ENCODE results near the gene ST8SIA6.

The ST8SIA6 gene

GRCh38 chr10:17452060-17452841 lies 2.1 kb downstream of the ST8SIA6 start:
- no peak for DNase-seq (ENCODE audit: low read depth in 1 of 2, low spot score in 1 of 2)
- Histone ChIP-seq H3K27me3 (ENCODE audit: insufficient read depth, poor library complexity, severe bottlenecking) (peaks cover 5% of the 10 kb centered on the region), H3K27ac (replicated peaks) (no peak overlapping the region), H3K4me3 (replicated peaks; ENCODE audit: insufficient read depth, low read length) (no peak overlapping the region)
- TF ChIP-seq GABPA (IDR thresholded peaks at IDR 0.05; ENCODE audit: low read depth) (no peak), POLR2AphosphoS5 (IDR thresholded peaks at IDR 0.05; ENCODE audit: low read depth) (no peak), SPI1 (IDR thresholded peaks at IDR 0.05; ENCODE audit: borderline replicate concordance, low read depth) (no peak)
- TF ChIP-seq, protein P1, sequence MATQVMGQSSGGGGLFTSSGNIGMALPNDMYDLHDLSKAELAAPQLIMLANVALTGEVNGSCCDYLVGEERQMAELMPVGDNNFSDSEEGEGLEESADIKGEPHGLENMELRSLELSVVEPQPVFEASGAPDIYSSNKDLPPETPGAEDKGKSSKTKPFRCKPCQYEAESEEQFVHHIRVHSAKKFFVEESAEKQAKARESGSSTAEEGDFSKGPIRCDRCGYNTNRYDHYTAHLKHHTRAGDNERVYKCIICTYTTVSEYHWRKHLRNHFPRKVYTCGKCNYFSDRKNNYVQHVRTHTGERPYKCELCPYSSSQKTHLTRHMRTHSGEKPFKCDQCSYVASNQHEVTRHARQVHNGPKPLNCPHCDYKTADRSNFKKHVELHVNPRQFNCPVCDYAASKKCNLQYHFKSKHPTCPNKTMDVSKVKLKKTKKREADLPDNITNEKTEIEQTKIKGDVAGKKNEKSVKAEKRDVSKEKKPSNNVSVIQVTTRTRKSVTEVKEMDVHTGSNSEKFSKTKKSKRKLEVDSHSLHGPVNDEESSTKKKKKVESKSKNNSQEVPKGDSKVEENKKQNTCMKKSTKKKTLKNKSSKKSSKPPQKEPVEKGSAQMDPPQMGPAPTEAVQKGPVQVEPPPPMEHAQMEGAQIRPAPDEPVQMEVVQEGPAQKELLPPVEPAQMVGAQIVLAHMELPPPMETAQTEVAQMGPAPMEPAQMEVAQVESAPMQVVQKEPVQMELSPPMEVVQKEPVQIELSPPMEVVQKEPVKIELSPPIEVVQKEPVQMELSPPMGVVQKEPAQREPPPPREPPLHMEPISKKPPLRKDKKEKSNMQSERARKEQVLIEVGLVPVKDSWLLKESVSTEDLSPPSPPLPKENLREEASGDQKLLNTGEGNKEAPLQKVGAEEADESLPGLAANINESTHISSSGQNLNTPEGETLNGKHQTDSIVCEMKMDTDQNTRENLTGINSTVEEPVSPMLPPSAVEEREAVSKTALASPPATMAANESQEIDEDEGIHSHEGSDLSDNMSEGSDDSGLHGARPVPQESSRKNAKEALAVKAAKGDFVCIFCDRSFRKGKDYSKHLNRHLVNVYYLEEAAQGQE (IDR thresholded peaks at IDR 0.05; ENCODE audit: insufficient replicate concordance, low read depth): no peak
- TF ChIP-seq, protein P2, sequence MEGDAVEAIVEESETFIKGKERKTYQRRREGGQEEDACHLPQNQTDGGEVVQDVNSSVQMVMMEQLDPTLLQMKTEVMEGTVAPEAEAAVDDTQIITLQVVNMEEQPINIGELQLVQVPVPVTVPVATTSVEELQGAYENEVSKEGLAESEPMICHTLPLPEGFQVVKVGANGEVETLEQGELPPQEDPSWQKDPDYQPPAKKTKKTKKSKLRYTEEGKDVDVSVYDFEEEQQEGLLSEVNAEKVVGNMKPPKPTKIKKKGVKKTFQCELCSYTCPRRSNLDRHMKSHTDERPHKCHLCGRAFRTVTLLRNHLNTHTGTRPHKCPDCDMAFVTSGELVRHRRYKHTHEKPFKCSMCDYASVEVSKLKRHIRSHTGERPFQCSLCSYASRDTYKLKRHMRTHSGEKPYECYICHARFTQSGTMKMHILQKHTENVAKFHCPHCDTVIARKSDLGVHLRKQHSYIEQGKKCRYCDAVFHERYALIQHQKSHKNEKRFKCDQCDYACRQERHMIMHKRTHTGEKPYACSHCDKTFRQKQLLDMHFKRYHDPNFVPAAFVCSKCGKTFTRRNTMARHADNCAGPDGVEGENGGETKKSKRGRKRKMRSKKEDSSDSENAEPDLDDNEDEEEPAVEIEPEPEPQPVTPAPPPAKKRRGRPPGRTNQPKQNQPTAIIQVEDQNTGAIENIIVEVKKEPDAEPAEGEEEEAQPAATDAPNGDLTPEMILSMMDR (IDR thresholded peaks at IDR 0.05; ENCODE audit: insufficient read depth, low read length): no peak

DNA sequence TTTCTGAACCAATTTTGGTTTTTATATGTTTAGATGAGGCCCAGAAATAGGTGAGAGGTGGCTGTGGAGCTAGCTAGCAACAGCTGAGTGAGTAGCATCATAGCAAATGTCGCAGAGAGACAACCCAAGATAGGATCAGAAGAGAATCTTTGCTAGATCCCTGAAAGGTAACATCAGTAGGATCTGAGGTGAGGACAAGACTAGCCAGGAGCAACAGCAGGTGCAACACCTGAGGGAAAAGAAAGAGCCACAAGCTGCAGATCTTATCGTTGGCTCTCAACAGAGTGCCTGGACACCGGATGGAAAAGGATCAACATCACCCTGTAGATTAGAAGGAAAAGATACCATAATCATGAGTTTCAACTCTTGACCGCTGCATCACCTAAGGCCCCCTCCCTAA lies 4.4 kb downstream of the ST8SIA6 start:
- no peak overlapping the region for H3K4me3 ChIP-seq (replicated peaks; ENCODE audit: insufficient read depth, low read length)

DNA sequence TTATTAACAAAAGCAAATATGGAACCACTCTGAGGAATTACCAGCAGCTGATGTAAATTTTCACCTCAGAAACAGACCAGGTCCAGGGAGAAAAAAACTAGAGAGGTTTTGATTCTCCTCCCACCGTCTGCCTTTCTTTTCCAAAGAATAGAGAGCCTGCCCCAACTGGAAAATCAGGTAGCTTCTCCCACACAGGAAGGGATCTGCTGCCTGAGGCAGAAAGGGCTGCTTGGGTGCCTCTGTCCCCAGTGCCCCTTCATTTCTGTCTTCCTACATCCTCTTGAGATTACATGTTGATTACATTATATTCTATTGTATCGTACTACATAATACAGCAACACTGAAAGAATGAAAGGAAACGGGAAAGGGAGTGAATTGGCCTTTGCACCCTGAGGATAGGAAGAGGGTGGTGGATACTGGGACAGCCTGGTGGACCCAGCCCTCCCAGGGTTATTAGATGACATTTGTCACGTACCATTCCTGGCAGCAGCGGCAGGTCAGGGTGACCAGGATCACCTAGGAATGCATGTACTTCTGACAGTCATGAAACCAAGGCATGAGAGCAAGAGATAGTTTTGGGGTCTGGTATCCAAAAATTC lies 8.9 kb downstream of the ST8SIA6 start:
- DNase-seq (ENCODE audit: low read depth in 1 of 2, low spot score in 1 of 2): no peak
- Histone ChIP-seq H3K4me3 (replicated peaks; ENCODE audit: insufficient read depth, low read length) (no peak overlapping the region), H3K27me3 (ENCODE audit: insufficient read depth, poor library complexity, severe bottlenecking) (no peaks in the 10 kb centered on the region), H3K27ac (replicated peaks) (no peak overlapping the region)
- TF ChIP-seq GABPA (IDR thresholded peaks at IDR 0.05; ENCODE audit: low read depth): no peak
- TF ChIP-seq, protein P2 (IDR thresholded peaks at IDR 0.05; ENCODE audit: insufficient read depth, low read length): no peak
- TF ChIP-seq POLR2AphosphoS5 (IDR thresholded peaks at IDR 0.05; ENCODE audit: low read depth): no peak
- TF ChIP-seq SPI1 (IDR thresholded peaks at IDR 0.05; ENCODE audit: borderline replicate concordance, low read depth): no peak
- TF ChIP-seq, protein P1 (IDR thresholded peaks at IDR 0.05; ENCODE audit: insufficient replicate concordance, low read depth): no peak

More for the DNA sequence above, 4.4 kb downstream of the ST8SIA6 start:
- DNase-seq (ENCODE audit: low read depth in 1 of 2, low spot score in 1 of 2): no peak
- H3K27me3 ChIP-seq (ENCODE audit: insufficient read depth, poor library complexity, severe bottlenecking): peaks cover 5% of the 10 kb centered on the region
- TF ChIP-seq, protein P1 (IDR thresholded peaks at IDR 0.05; ENCODE audit: insufficient replicate concordance, low read depth): no peak
- no peak overlapping the region for H3K27ac ChIP-seq (replicated peaks)
